Astrocyte (in vitro differentiated cells and primary cell): ENCODE measurements around the gene RTRAF.

ENCODE experiments used
- CTCF ChIP-seq: IDR thresholded peaks from 2 replicates; pipeline ENCODE4 v1.5.1; 2011; ENCODE audit warnings: low read depth, mild to moderate bottlenecking, inconsistent platforms, low read length, moderate library complexity; ENCODE audit not compliant: insufficient read depth
- EZH2 ChIP-seq: IDR thresholded peaks from 2 replicates; pipeline ENCODE4 v1.6.1; 2012; ENCODE audit warnings: mild to moderate bottlenecking, low read length, inconsistent platforms; ENCODE audit not compliant: insufficient read depth

GRCh38 chr14:52003324-52003723 lies 14.0 kb downstream of the RTRAF start:
- TF ChIP-seq CTCF (no peak), EZH2 (no peak)
